Measurements from ENCODE around the gene SH3BGRL2.

SH3BGRL2 gene

DNA sequence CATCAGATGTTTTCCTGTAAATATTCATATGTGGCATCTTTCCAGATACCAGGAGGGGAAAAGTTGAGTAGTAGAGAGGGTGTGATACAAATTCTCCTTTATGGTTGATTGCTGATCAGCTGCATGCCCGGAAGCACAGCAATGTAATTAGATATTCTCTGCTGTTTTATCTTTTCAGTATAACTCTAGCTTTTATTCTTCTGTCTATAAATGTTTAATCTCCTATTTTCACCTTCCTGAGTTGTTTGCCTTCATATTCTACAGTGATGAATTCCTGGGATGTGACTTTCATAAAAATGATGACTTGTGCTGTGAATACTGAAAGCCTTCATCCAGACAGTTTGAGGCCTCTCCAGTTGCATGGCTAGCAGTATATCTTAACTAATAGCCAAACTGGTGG lies 53.7 kb downstream of the SH3BGRL2 start:
- no peak for DNase-seq (ENCODE audit: low spot score)
- H3K14ac ChIP-seq (ENCODE audit: low read length), result no peak overlapping the region
- no peak overlapping the region for H4K8ac ChIP-seq (ENCODE audit: low read depth, low read length)
- H3K4me1 ChIP-seq (ENCODE audit: control insufficient read depth in 2 of 2, insufficient read depth in 1 of 2, low read depth in 1 of 2, low read length in 2 of 2), result peaks cover 5 to 8% of the 10 kb centered on the region in 2 donors
- H3K27ac ChIP-seq (replicated peaks; ENCODE audit: low read length), result no peak overlapping the region
- no peak overlapping the region for H2BK5ac ChIP-seq (ENCODE audit: low read length)
- H4K91ac ChIP-seq (ENCODE audit: low read depth, low read length, poor library complexity), result no peak overlapping the region
- H2AK5ac ChIP-seq (ENCODE audit: low read depth, low read length), result no peak overlapping the region
- no peak overlapping the region for H2BK12ac ChIP-seq (ENCODE audit: low read length)
- no peak overlapping the region for H3K4ac ChIP-seq (ENCODE audit: low read length)
- H3K36me3 ChIP-seq (replicated peaks in 1 of 2; ENCODE audit: control insufficient read depth in 2 of 2, insufficient read depth in 2 of 2, low read length in 2 of 2), result peaks cover 0 to 5% of the 10 kb centered on the region in 2 donors
- peaks cover 0 to 4% of the 10 kb centered on the region in 2 donors for H3K9me3 ChIP-seq (replicated peaks in 1 of 2; ENCODE audit: control insufficient read depth in 2 of 2, insufficient read depth in 1 of 2, low read depth in 1 of 2, low read length in 2 of 2)
- H3K9ac ChIP-seq (ENCODE audit: low read depth, low read length, poor library complexity), result no peak overlapping the region
- no peak overlapping the region for H2AFZ ChIP-seq (ENCODE audit: low read length)
- H3K4me3 ChIP-seq (ENCODE audit: low read length in 2 of 2), result no peak overlapping the region
- no peak overlapping the region for H3K18ac ChIP-seq (ENCODE audit: low read length)
- no peak overlapping the region for H3K4me2 ChIP-seq (ENCODE audit: insufficient read depth, low read length, poor library complexity, severe bottlenecking)
- H3K23ac ChIP-seq (ENCODE audit: low read depth, low read length, poor library complexity), result no peak overlapping the region
- H2BK15ac ChIP-seq (ENCODE audit: low read length), result no peak overlapping the region
- no peaks in the 10 kb centered on the region for H3K27me3 ChIP-seq (ENCODE audit: control insufficient read depth in 3 of 3, insufficient read depth in 3 of 3, low read depth in 1 of 3, low read length in 3 of 3)
- no peaks in the 10 kb centered on the region for H3K79me1 ChIP-seq (ENCODE audit: low read depth, low read length)
- no peak overlapping the region for H2BK120ac ChIP-seq (ENCODE audit: low read depth, low read length)
- WGBS, 2 donors (ENCODE audit: extremely low coverage in 2 of 2, insufficient read length in 2 of 2, insufficient replicate concordance in 1 of 2), result no CpG with 5 or more reads among the region's 1 CpG

GRCh38 chr6:79686707-79687309 lies 55.7 kb downstream of the SH3BGRL2 start:
- no peak overlapping the region for H2BK5ac ChIP-seq (ENCODE audit: low read length)
- no peaks in the 10 kb centered on the region for H3K27me3 ChIP-seq (ENCODE audit: control insufficient read depth in 3 of 3, insufficient read depth in 3 of 3, low read depth in 1 of 3, low read length in 3 of 3)
- H3K79me1 ChIP-seq (ENCODE audit: low read depth, low read length), result no peaks in the 10 kb centered on the region
- H2BK120ac ChIP-seq (ENCODE audit: low read depth, low read length), result no peak overlapping the region
- H3K18ac ChIP-seq (ENCODE audit: low read length), result no peak overlapping the region
- peaks cover 5 to 8% of the 10 kb centered on the region in 2 donors for H3K4me1 ChIP-seq (ENCODE audit: control insufficient read depth in 2 of 2, insufficient read depth in 1 of 2, low read depth in 1 of 2, low read length in 2 of 2)
- H3K23ac ChIP-seq (ENCODE audit: low read depth, low read length, poor library complexity), result no peak overlapping the region
- peak overlapping the region; percentile 36 for H3K27ac ChIP-seq (replicated peaks; ENCODE audit: low read length)
- H3K9me3 ChIP-seq (replicated peaks in 1 of 2; ENCODE audit: control insufficient read depth in 2 of 2, insufficient read depth in 1 of 2, low read depth in 1 of 2, low read length in 2 of 2), result no peaks in the 10 kb centered on the region
- no peak overlapping the region for H2AFZ ChIP-seq (ENCODE audit: low read length)
- WGBS, 2 donors (ENCODE audit: extremely low coverage in 2 of 2, insufficient read length in 2 of 2, insufficient replicate concordance in 1 of 2), result no CpG with 5 or more reads among the region's 3 CpGs
- H4K91ac ChIP-seq (ENCODE audit: low read depth, low read length, poor library complexity), result no peak overlapping the region
- H3K36me3 ChIP-seq (replicated peaks in 1 of 2; ENCODE audit: control insufficient read depth in 2 of 2, insufficient read depth in 2 of 2, low read length in 2 of 2), result peaks cover 0 to 7% of the 10 kb centered on the region in 2 donors
- no peak overlapping the region for H3K4me3 ChIP-seq (ENCODE audit: low read length in 2 of 2)
- no peak overlapping the region for H3K4me2 ChIP-seq (ENCODE audit: insufficient read depth, low read length, poor library complexity, severe bottlenecking)
- H4K8ac ChIP-seq (ENCODE audit: low read depth, low read length), result no peak overlapping the region
- no peak overlapping the region for H3K14ac ChIP-seq (ENCODE audit: low read length)
- no peak overlapping the region for H2AK5ac ChIP-seq (ENCODE audit: low read depth, low read length)
- DNase-seq (ENCODE audit: low spot score), result no peak
- H2BK15ac ChIP-seq (ENCODE audit: low read length), result no peak overlapping the region
- no peak overlapping the region for H3K4ac ChIP-seq (ENCODE audit: low read length)
- no peak overlapping the region for H3K9ac ChIP-seq (ENCODE audit: low read depth, low read length, poor library complexity)
- no peak overlapping the region for H2BK12ac ChIP-seq (ENCODE audit: low read length)

- H2BK12ac ChIP-seq (ENCODE audit: low read length), result no peak overlapping the region
- no peak overlapping the region for H2AK5ac ChIP-seq (ENCODE audit: low read depth, low read length)
- no peaks in the 10 kb centered on the region for H3K27me3 ChIP-seq (ENCODE audit: control insufficient read depth in 3 of 3, insufficient read depth in 3 of 3, low read depth in 1 of 3, low read length in 3 of 3)
- H3K4ac ChIP-seq (ENCODE audit: low read length), result no peak overlapping the region
- H4K8ac ChIP-seq (ENCODE audit: low read depth, low read length), result no peak overlapping the region
- DNase-seq (ENCODE audit: low spot score), result no peak
- no CpG with 5 or more reads among the region's 1 CpG for WGBS, 2 donors (ENCODE audit: extremely low coverage in 2 of 2, insufficient read length in 2 of 2, insufficient replicate concordance in 1 of 2)
- no peak overlapping the region for H3K27ac ChIP-seq (replicated peaks; ENCODE audit: low read length)
- H2BK120ac ChIP-seq (ENCODE audit: low read depth, low read length), result no peak overlapping the region
- no peak overlapping the region for H2BK5ac ChIP-seq (ENCODE audit: low read length)
- H2AFZ ChIP-seq (ENCODE audit: low read length), result no peak overlapping the region
- no peak overlapping the region for H3K14ac ChIP-seq (ENCODE audit: low read length)
- no peaks in the 10 kb centered on the region for H3K9me3 ChIP-seq (replicated peaks in 1 of 2; ENCODE audit: control insufficient read depth in 2 of 2, insufficient read depth in 1 of 2, low read depth in 1 of 2, low read length in 2 of 2)
- H3K18ac ChIP-seq (ENCODE audit: low read length), result no peak overlapping the region
- no peak overlapping the region for H4K91ac ChIP-seq (ENCODE audit: low read depth, low read length, poor library complexity)
- H3K23ac ChIP-seq (ENCODE audit: low read depth, low read length, poor library complexity), result no peak overlapping the region
- H2BK15ac ChIP-seq (ENCODE audit: low read length), result no peak overlapping the region
- no peak overlapping the region for H3K4me2 ChIP-seq (ENCODE audit: insufficient read depth, low read length, poor library complexity, severe bottlenecking)
- H3K4me3 ChIP-seq (ENCODE audit: low read length in 2 of 2), result no peak overlapping the region
- H3K9ac ChIP-seq (ENCODE audit: low read depth, low read length, poor library complexity), result no peak overlapping the region
- peaks cover 5 to 8% of the 10 kb centered on the region in 2 donors for H3K4me1 ChIP-seq (ENCODE audit: control insufficient read depth in 2 of 2, insufficient read depth in 1 of 2, low read depth in 1 of 2, low read length in 2 of 2)
- no peaks in the 10 kb centered on the region for H3K79me1 ChIP-seq (ENCODE audit: low read depth, low read length)
- H3K36me3 ChIP-seq (replicated peaks in 1 of 2; ENCODE audit: control insufficient read depth in 2 of 2, insufficient read depth in 2 of 2, low read length in 2 of 2), result peaks cover 0 to 3% of the 10 kb centered on the region in 2 donors
Observed at GRCh38 chr6:79687759-79688158, 56.6 kb downstream of the SH3BGRL2 start.

DNA sequence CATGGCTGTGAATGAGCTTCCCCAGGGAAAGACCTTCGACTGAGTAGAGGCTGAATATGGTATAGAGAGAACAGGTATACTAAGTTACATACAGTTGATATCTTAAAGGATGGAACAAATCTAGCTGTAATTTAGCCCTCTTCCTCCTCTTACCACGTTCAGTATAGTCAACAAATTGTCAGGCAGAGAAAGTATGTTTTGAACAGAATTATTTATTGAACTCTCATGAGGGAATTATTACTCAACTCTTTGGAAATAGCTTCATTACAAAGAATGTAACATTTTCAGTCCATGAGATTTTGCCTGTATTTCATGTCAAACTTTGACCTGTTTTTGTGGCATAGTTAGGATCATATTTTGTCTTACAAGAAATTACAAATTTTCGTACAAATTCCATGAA lies 63.0 kb downstream of the SH3BGRL2 start:
- H3K79me1 ChIP-seq (ENCODE audit: low read depth, low read length), result no peaks in the 10 kb centered on the region
- no peak overlapping the region for H3K27ac ChIP-seq (replicated peaks; ENCODE audit: low read length)
- no peak overlapping the region for H3K4me3 ChIP-seq (ENCODE audit: low read length in 2 of 2)
- no peak for DNase-seq (ENCODE audit: low spot score)
- H3K4me2 ChIP-seq (ENCODE audit: insufficient read depth, low read length, poor library complexity, severe bottlenecking), result no peak overlapping the region
- peaks cover 0 to 3% of the 10 kb centered on the region in 2 donors for H3K36me3 ChIP-seq (replicated peaks in 1 of 2; ENCODE audit: control insufficient read depth in 2 of 2, insufficient read depth in 2 of 2, low read length in 2 of 2)
- H3K14ac ChIP-seq (ENCODE audit: low read length), result no peak overlapping the region
- peaks cover 2 to 3% of the 10 kb centered on the region in 2 donors for H3K4me1 ChIP-seq (ENCODE audit: control insufficient read depth in 2 of 2, insufficient read depth in 1 of 2, low read depth in 1 of 2, low read length in 2 of 2)
- H3K4ac ChIP-seq (ENCODE audit: low read length), result no peak overlapping the region
- H3K27me3 ChIP-seq (ENCODE audit: control insufficient read depth in 3 of 3, insufficient read depth in 3 of 3, low read depth in 1 of 3, low read length in 3 of 3), result no peaks in the 10 kb centered on the region
- no peak overlapping the region for H2BK15ac ChIP-seq (ENCODE audit: low read length)
- no peak overlapping the region for H4K8ac ChIP-seq (ENCODE audit: low read depth, low read length)
- no peak overlapping the region for H3K18ac ChIP-seq (ENCODE audit: low read length)
- no peak overlapping the region for H3K23ac ChIP-seq (ENCODE audit: low read depth, low read length, poor library complexity)
- no peak overlapping the region for H2BK5ac ChIP-seq (ENCODE audit: low read length)
- H2BK12ac ChIP-seq (ENCODE audit: low read length), result no peak overlapping the region
- H2AK5ac ChIP-seq (ENCODE audit: low read depth, low read length), result no peak overlapping the region
- H2AFZ ChIP-seq (ENCODE audit: low read length), result no peak overlapping the region
- no CpG with 5 or more reads among the region's 3 CpGs for WGBS, 2 donors (ENCODE audit: extremely low coverage in 2 of 2, insufficient read length in 2 of 2, insufficient replicate concordance in 1 of 2)
- no peak overlapping the region for H4K91ac ChIP-seq (ENCODE audit: low read depth, low read length, poor library complexity)
- H2BK120ac ChIP-seq (ENCODE audit: low read depth, low read length), result no peak overlapping the region
- no peaks in the 10 kb centered on the region for H3K9me3 ChIP-seq (replicated peaks in 1 of 2; ENCODE audit: control insufficient read depth in 2 of 2, insufficient read depth in 1 of 2, low read depth in 1 of 2, low read length in 2 of 2)
- H3K9ac ChIP-seq (ENCODE audit: low read depth, low read length, poor library complexity), result no peak overlapping the region

Data from neuronal stem cell (in vitro differentiated cells).